Measurements from ENCODE around the gene PRSS27.
"Not testable (repeated sequence)": the region's sequence is repeated elsewhere in the genome, so short reads cannot be mapped to it uniquely, and the experiment has no call there.

The PRSS27 gene

DNA sequence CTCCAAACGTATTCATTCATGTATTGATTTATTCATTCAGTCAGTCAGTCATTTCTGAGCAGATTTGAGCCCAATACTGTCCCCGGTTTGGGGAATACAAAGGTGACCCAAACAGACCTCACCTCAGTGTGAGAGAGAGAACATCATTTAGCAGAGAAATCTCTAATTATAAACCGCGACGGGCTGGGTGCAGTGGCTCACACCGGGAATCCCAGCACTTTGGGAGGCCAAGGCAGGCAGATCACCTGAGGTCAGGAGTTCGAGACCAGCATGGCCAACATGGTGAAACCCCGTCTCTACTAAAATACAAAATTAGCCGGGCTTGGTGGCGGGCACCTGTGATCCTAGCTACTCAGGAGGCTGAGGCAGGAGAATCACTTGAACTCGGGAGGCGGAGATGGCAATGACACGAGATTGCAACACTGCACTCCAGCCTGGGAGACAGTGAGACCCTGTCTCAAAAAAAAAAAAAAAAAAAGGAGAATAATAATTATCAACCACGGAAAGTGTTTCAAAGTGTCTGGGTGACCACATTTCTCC, 1.7 kb upstream of the PRSS27 start:
- DNase-seq: not testable (repeated sequence)

DNA sequence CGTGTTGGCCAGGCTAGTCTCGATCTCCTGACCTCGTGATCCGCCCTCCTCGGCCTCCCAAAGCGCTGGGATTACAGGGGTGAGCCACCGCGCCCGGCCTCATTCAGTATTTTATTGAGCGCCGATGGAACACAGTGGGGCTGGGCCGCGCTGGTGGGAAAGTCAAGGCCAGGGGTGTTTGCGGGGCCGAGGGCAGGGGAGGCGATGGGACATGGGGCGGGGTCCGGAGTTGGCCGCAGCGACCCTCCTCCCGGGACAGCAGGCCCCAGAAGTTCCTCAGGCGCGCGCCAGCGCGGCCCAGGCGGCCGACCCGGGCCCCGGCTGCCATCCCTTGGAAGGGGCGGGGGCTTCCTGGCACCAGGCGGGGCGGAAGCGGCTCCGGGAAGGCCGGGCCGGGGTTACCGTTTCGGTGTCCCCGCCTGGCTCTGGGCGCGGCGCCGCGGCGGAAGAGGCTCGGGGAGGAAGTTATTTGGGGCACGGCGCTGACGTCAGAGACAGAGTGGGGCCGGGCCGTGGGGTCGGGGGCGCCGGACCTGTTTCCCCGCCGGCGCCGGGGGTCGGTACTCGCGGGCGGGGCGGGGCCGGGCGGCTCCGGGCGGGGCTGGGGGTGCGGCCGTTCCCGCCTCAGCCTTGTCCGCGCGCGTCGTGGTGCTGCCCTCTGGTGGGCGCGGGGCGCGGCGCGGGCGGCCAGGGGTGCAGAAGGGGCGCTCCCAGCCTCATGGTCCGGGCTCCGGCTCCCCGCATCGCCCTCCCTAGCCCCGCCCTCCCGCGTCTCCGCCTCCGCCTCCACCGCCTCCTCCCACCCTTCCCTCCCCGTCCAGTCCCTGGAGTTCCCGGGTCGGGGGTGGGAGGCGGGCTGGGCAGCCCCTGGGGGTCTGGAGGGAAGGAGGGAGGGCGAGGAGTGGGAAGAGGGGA, 952 bp upstream of the PRSS27 start:
- peak; percentile 74 to 91 (median 84) for DNase-seq

DNA sequence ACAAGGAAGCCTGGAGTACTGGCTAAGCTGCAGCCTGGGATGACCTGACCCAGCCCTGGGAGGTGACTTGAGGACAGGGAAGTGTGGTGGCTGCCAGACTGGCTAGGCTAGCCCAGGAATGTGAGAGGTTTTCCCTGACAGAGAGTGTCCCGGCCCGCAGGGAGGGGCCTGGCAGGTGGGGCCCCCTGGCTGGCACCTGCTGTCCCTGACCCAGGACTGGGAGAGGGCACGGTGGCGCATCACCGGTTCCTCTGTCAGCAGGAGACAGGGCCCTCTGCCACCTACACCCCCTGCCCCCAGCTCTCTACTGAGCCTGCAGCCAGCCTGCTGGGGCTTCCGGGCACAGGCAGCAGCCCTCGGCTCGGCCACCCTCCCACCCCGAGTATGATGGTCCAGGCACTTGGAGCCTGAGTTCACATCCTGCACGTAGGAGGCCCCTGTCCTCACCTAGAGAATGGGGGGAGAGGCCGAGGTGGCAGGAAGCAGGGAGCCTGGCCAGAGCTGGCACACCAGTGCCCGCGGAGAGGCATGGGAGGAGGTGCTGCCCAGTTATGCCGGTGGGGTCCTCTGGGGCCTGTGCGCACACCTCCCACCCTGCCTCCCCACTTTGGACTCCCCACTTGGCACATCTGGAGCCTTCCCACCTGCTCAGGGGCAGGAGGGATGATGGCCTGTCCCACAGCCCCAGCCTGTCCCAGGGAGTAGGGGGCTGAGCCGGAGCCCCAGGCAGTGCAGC, 528 bp downstream of the PRSS27 start:
- DNase-seq: no peak

DNA sequence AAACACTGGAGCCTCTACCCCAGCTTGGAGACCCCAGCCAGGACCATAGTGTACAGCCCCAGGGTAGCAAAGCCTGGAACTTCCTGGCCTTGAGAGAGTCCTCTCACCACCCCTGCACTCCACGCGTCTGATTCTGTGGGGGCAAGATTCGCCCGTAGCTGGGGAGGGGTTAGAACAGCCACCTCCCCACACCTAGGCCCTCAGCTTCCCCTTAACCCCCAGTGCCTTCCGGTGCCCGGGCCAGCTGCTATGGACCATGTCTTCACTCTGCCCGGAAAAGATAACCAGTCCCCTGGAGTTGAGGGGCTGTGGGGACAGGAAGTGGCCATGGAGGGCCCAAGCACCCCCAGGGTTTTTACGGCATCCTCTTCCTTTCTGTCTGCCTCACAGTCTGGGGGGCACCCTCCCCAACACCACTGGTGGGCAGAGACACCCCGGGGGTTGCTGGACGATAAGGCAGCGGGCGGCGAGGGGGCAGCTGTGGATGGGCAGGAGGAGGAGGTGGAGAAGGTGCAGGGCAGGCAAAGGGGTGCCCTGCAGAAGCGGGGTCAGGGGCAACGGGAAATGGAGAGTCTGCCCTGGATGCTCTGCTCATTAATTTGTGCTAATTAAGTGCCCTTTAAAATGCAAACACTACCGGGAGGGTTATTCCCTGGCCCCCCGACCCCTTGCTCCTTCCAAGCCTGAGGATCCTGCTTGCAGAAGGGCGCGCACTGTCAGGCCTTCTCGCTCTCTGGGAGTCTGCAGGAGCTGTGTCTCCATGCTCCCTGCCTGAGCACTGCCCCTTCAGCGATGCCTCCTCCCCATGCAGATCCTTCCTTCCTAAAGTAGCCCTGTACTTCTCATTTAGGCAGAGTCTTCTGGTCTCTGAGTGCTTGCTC, 2.4 kb downstream of the PRSS27 start:
- DNase-seq: no peak

DNA sequence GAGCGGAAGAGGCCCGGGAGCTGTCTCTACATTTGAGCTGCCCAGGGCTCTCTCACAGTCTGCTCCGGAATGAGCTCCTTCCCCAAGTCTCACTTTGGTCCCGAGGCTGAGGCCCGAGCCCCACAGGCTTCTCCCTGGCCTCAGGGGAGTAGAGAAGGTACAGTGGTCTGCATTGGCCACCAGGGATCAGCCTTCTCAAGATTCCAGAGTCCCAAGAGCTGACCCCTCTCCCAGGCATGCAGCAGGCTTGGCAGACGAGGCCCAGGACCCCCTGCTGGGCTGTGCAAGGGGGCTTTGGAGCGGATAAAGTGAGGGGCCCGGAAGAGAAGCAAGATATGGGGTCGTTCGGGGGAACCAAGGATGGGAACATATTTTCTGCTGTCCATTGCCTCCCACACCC, 3.1 kb downstream of the PRSS27 start:
- DNase-seq: no peak

DNA sequence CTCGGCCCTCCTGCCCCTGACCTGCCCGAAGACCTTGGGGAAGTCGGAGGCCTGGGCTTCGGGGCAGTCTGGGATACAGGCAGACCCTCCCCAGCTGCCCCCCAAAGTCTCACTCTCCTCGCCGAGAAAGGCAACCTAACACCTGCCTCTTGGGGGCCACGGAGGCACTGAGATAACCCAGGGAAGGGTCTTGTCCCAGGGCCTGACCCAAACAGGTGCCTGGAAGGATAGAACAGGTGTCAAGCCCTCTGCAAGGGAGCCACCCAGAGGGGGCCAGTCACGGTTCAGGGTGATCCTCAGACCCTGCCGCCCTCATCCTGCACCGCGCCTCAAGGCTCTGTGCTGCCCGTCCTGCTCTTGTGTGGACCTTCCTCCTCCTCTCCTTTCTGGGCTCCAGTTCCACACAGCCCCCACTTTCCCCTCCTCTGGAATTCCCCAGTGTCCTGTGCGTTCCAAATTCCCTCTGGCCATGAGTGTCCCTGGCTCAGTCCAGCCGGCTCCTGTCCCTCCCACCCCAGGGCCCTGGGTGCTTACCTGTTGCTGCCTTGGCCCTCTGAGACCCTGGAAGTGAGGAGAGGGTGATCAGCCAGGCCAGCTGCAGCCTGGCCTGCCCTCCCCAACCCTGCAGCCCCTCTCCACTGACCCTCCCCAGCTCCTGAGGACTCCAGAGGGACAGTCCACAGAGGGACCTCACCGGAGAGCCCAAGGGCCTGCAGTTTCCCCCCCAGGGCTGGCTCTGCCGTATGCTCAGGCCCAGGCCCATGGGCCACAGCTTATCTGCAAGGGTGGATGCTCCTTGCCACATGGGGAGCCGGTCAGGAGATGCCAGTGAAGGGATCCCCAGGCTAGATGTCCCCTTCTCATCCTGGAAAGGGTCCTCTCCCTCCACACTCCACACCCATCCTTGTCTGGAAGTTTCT, 3.8 kb downstream of the PRSS27 start:
- DNase-seq: no peak

DNA sequence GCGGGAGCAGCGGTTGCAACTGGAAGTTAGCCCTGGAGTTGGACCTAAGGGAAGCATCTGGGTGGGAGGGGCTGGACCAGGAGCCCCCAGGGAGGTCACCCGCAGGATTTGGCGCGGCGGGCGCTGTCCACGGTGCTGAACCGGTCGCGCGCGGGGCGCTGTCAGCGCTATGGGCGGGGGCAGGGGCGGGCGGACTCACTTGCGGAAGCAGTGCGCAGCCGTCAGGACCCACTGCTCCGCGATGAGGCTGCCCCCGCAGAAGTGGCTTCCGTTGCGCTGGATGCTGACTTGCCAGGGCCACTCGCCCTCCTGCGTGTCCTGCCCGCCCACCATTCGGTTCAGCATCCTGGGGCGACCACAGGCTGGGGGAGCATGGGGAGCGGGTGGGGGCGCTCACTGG, 4.5 kb downstream of the PRSS27 start:
- DNase-seq: peak; percentile 60 to 84 (median 77)

DNA sequence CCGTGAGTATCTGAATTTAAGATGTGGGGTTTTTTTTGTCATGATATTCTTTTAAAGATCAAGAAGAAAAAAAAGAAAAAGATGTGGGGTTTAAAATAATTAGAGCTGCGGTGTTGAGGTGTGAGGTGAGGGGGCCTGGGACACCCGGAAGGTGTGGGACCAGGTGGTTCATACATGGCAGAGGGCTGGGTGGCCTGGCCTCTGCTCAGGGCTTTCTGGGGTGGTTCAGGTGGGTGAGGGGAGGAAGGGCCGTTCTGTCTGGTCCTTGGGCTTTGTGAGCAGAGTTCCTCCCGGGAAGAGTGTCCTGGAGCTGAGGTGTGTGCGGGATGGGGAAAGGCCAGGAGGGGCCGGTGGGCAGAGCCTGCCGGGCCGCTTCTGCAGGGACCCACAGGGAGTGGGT, 5.0 kb downstream of the PRSS27 start:
- DNase-seq: no peak

DNA sequence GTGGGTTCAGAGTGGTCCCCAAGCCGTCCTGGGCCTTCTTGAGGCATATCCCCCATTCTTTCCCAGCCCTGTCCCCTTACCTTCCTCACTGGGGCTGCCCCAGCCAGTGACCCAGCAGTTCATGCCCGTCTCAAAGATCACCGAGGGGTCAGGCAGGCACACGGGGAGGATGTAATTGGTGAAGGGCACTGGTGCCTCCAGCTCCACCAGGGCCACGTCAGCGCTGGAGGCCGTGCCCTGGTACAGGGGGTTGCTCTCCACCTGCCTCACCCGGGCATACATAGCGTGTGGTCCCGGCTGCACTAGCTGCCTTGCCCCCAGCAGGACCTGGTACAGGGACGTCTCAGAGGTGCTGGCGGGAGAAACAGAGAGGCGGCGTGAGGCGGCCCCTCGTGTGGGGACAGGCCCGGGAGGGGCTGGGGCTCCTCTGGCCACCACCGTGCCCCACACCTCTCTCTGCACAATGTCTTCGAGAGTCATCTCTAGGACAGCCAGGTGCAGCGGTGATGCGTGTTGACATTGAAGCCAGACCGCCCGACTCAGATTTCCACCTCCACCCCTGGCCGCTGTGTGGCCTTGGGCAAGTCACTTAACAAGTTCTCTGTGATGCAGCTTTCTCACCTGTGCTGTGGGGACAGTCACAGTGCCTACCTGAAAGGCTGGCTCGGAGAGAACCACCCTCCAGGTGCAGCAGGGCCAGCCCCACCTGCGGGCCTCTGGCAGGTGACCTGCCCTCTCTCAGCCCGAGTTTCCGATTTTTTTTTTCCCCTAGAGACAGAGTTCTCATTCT, 5.8 kb downstream of the PRSS27 start:
- no peak for DNase-seq

DNA sequence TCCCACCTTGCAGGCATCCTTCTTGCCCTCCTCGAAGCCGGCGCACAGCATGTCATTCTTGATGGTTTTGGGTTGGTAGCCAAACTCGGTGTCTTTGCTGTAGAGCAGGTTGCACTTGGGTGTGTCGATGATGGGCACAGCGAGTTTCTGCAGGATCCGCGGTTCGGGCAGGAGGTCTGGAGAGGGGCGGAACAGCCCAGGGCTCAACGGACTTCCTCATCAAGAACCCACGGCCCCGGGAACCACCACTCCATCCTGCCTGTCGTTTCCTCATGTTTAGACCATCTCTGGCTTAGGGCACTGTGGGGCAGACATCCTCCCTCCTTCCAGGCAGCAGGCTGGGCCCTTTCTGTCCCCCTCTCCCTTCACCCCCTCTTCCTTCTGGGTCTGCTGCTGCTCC, 6.5 kb downstream of the PRSS27 start:
- DNase-seq: no peak

DNA sequence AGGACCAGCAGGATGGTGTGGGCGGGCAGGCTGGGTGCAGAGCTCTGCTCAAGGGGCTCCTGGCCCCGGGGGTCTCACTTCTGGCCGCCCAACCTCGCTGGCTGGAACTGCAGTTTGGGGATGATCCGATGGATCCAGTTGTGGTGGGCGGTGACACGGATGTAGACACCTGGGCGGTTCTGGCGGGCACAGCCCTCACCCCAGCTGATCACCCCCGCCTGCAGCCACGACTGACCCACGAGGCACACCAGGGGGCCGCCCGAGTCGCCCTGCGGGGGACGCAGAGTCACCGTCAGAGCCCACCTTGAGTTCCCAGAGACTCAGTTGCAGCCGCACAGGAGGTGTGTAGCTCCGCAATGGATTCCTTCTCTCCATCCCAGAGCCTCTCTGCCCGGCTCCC, 7.5 kb downstream of the PRSS27 start:
- no peak for DNase-seq

DNA sequence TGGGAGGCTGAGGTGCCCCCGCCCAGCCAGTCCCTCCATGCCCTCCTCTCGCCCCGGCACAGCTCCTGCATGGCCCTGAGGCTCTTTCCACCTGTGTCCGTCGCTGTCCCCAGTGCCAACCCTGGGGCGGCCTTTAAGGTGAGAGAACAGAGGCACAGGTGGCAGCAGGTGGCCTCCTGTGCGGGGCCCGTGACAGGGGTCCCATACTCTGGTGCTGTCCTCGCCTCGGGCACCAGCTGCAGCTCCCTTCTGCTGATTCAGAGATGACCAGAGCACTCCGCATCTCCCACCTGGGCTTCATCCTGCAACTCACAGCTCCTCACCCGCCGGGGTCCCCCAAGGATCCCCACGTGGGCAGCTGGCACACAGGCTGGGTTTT, 8.0 kb downstream of the PRSS27 start:
- no peak for DNase-seq

DNA sequence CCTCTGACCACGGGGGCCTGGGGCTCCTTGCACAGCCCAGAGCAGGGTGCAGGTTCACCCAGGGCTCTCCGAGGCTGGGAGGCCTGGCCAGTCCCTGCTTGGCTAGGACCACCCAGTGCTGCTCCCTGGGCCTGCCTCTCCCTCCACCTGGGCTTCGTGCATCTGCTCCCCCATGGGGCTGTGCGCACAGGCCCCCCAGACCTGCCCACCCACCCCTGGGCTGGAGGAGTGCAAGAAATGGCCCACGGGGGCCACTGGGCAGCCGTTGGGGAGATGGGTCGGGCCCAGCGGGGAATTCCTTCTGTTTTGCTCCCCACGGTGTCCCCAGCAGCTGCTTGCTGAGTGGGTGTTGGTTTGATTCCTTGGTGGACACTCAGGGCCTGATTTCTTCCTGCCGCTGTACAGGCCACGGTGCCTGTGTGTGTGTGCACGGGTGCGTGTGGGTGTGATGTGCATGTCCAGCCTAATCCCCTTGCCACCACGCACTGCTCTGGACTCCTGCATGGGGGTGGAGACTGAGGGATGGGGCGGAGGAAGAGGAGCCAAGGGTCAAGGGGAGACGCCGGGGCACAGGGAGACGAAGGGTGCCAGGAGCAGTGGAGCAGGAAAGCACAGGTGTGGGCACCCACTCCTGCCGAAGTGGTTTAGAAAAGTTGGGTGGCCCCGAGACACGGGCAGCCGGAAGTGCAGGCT, 8.5 kb downstream of the PRSS27 start:
- no peak for DNase-seq

DNA sequence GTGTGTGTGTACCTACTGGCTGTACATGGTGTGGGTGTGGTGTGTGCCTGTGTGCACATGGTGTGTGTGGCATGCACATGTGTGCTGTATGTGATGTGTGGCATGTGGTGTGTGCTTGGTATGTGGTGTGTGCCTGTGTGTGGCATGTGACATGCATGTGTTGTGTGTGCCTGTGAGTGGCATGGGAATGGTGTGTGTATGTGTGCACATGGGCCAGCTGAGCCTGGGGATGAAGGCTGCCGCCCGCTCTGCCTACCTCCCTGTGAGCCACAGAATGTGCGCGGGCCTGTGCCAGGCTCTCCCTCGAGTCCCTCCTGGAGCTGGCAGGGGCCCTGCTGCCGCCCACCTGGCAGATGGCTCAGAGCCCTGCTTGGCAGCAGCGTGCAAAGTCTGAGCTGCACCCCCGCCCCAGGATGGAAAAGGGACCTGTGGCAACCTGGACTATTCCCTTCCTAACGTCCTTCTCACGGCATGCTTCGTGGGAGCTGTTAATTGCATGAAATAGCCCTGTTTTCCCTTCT, 9.3 kb downstream of the PRSS27 start:
- DNase-seq: no peak

DNA sequence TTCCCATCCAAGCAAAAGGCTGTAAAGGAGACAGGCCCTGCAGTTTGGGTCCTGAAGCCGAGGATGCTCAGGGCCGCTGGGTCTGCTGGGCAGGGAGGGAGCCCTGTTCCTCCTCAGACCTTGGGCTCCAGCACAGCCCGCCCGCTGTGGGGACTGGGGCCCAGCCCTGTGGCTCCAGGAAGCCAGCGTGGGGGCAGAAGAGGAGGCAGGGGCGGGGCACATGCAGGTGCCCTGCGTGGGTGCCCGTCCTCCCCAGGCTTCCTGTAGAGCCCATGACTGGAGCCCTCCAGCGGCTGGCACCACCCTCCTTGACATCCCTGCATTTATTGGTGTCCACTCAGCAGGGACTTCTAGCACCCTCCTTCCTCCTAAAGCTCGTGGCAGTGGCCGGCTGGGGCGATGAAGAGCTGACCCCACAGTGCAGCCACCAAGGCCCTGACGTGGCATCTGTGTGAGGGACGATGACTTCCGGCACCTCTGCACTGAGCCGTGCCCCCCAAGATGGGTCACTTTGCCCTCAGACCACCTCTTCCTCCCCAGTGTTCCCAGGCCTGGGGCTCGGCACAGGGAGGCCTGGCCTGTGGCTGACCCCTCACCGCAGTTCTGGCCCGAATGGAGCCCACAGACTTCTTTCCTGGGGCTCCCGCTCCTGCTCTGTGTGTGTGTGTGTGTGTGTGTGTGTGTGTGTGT, 9.9 kb downstream of the PRSS27 start:
- DNase-seq: no peak

DNA sequence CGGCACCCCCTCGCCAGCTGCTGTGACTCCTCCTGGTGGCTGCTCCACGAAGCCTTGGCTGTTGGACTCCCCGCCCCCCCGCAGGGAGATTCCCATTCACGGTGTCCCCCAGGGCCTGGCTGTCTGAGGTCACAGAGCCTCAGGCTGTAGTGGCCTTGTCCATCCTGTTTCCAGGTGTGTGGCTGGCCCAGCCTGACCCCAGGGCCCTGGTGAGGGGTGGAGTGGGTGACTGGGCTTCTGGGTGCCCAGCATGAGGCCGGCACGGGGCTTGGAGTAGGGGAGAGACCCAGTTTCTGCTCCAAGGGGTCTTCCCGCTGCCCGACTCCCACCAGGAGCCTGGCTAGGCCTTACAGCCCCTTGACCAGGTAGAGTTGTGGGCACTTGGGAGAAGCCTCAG, 10.4 kb downstream of the PRSS27 start:
- DNase-seq: no peak

DNA sequence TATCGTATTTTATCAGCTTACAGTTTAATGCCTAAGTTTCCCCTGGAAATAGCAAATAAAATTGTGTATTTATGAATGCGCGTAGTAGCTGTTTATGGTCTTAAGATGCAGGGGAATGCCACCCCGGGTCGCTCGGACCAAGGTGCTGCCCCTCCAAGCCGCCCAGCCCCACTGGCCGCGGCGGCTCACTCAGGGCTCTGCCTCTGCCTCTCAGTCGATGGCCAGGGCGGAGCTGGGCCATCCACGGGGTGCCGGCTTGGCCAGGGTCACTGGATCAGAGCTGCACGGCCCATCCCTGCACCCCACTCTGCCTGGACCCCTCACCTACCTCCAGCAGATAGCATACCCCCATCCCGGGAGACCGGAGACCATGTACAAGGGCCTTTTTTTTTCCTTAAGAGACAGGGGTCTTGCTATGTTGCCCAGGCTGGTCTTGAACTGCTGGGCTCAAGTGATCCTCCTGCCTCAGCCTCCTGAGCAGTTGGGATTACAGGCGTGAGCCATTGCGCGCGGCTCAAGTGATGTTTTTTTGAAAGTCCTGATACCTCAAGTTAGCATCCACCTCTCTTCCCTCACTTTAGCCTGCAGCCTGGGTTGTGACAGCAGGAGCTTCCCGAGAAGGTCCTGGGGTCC, 11.0 kb downstream of the PRSS27 start:
- no peak for DNase-seq

DNA sequence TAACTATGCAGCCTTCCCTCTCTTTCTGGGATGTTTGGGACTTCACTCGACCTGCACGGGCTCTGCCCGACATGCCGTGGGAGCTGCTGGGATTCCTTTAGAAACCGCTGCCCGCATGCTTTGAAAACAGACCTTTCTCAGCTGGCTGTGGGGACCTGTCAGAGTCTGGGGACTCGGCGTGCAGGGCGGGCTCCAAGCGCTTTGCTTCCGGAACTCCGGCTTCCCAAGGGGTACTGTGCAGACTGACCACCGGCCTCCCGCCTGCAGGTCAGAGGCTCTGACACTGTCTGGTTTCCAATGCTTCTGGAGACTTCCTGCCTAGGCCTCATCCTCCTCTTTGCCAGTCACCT, 11.8 kb downstream of the PRSS27 start:
- DNase-seq: no peak
